ENCODE results near the gene C1orf167. TPM values are rescaled to one million over a fixed set of nuclear protein-coding genes. Genes with fewer than 3 reads are reported as not detected.

The C1orf167 gene
- polyA plus RNA-seq, 3 donors = 0.05 TPM; not detected in 2

DNA sequence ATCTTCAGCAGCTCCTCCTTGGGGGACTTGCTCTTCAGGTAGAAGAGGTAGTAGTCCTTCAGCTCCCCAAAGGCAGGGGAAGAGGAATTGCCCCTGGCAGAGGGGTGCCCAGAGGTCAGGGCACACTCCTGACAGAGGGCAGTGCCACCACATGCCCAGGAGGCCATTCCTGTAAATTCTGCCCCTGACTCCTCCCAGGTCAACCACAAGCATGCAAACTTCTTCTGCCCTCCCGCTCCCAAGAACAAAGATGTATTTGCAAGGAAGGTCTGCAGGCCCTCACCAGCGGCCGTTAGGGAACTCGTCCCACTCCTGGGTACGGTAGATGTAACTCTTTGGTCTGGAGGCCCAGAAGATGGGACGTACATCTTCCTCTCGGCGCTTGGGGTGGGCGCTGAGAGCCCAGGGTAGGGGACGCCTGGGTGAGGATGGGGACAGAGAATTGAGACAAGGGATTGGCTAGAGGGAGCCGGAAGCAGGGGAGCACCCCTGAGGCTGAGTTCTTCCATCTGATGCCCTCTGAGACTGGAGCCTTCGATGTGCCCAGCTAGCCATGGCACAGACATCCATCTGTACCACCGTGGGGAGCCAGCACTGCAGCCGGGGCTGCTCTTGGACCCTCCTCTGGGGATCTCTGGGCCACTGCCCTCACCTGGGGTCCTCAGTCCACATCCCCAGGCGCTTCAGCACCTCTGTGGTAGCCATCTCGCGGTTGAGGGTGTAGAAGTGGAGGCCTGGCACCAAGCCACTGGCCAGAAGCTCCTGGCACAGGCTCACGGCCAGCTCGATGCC, 32.6 kb downstream of the C1orf167 start:
- no peak overlapping the region for H3K4me3 ChIP-seq (replicated peaks in 1 of 3; ENCODE audit: low read depth in 2 of 3, low read length in 3 of 3)
- no peaks in the 10 kb centered on the region for H3K9me3 ChIP-seq (replicated peaks in 1 of 2; ENCODE audit: control insufficient read depth in 1 of 2, insufficient read depth in 1 of 2, low read length in 2 of 2)
- no peak overlapping the region for H3K4me2 ChIP-seq (replicated peaks; ENCODE audit: extremely low read depth, low read length, poor library complexity, severe bottlenecking)
- H3K27ac ChIP-seq (ENCODE audit: low read depth in 1 of 2, low read length in 2 of 2) = peak overlapping the region in 1 of 2 donors; percentile 35
- H3K36me3 ChIP-seq (replicated peaks in 1 of 2; ENCODE audit: control insufficient read depth in 1 of 2, insufficient read depth in 2 of 2, low read length in 2 of 2) = peaks cover 65 to 88% of the 10 kb centered on the region in 2 donors
- Mint-ChIP-seq H3K36me3 (peaks cover 78 to 95% of the 10 kb centered on the region in 2 donors), H3K4me3 (no peak overlapping the region), H3K9me3 (no peaks in the 10 kb centered on the region), H3K27me3 (ENCODE audit: low read depth in 3 of 3) (no peaks in the 10 kb centered on the region), H3K4me1 (peaks cover 30% of the 10 kb centered on the region), H3K27ac (peak overlapping the region in 4 of 7 donors; percentile 50 to 85 (median 69))
- peaks cover 30 to 31% of the 10 kb centered on the region in 2 donors for H3K4me1 ChIP-seq (ENCODE audit: control insufficient read depth in 1 of 2, insufficient read depth in 2 of 2, low read length in 2 of 2)
- no peaks in the 10 kb centered on the region for H3K79me2 ChIP-seq (ENCODE audit: insufficient read depth, low read length)
- H3K27me3 ChIP-seq (ENCODE audit: control insufficient read depth in 2 of 2, insufficient read depth in 2 of 2, low read length in 2 of 2) = no peaks in the 10 kb centered on the region
- peaks cover 3% of the 10 kb centered on the region for H4K20me1 ChIP-seq (ENCODE audit: insufficient read depth, low read length)
- no peak for DNase-seq
- intact Hi-C loops (cut with micrococcal nuclease) = loop anchor here in 1 of 2 donors (10.0 kb wide), 1 partner anchor 60 kb away; the partner anchor contains the start of gene AGTRAP
- TF ChIP-seq, protein P1, sequence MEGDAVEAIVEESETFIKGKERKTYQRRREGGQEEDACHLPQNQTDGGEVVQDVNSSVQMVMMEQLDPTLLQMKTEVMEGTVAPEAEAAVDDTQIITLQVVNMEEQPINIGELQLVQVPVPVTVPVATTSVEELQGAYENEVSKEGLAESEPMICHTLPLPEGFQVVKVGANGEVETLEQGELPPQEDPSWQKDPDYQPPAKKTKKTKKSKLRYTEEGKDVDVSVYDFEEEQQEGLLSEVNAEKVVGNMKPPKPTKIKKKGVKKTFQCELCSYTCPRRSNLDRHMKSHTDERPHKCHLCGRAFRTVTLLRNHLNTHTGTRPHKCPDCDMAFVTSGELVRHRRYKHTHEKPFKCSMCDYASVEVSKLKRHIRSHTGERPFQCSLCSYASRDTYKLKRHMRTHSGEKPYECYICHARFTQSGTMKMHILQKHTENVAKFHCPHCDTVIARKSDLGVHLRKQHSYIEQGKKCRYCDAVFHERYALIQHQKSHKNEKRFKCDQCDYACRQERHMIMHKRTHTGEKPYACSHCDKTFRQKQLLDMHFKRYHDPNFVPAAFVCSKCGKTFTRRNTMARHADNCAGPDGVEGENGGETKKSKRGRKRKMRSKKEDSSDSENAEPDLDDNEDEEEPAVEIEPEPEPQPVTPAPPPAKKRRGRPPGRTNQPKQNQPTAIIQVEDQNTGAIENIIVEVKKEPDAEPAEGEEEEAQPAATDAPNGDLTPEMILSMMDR (IDR thresholded peaks at IDR 0.05) = no peak
- 91% methylated on average over 17 of the region's 19 CpGs for WGBS (ENCODE audit: insufficient coverage)
- H3K9ac ChIP-seq (ENCODE audit: insufficient read depth, low read length, poor library complexity, severe bottlenecking) = no peak overlapping the region
- H2AFZ ChIP-seq (ENCODE audit: insufficient read depth, low read depth, low read length, poor library complexity, severe bottlenecking) = no peak overlapping the region

- DNase-seq = no peak
- intact Hi-C loops (cut with micrococcal nuclease) = loop anchor here in 1 of 2 donors (10.0 kb wide), 1 partner anchor 61 kb away; the partner anchor contains the start of gene AGTRAP
Observed at GRCh38 chr1:11795238-11795890, 33.4 kb downstream of the C1orf167 start.

More at GRCh38 chr1:11795238-11795890, 33.4 kb downstream of the C1orf167 start:
- Mint-ChIP-seq H3K27me3 (ENCODE audit: low read depth in 3 of 3) (peaks cover 0 to 2% (median 0%) of the 10 kb centered on the region in 3 donors), H3K36me3 (peaks cover 78 to 95% of the 10 kb centered on the region in 2 donors), H3K27ac (peak overlapping the region in 4 of 7 donors; percentile 20 to 63 (median 48)), H3K4me3 (no peak overlapping the region), H3K9me3 (no peaks in the 10 kb centered on the region), H3K4me1 (peaks cover 25% of the 10 kb centered on the region)
- Histone ChIP-seq H3K36me3 (replicated peaks in 1 of 2; ENCODE audit: control insufficient read depth in 1 of 2, insufficient read depth in 2 of 2, low read length in 2 of 2) (peaks cover 67 to 88% of the 10 kb centered on the region in 2 donors), H3K9ac (ENCODE audit: insufficient read depth, low read length, poor library complexity, severe bottlenecking) (no peak overlapping the region), H3K9me3 (replicated peaks in 1 of 2; ENCODE audit: control insufficient read depth in 1 of 2, insufficient read depth in 1 of 2, low read length in 2 of 2) (no peaks in the 10 kb centered on the region), H2AFZ (ENCODE audit: insufficient read depth, low read depth, low read length, poor library complexity, severe bottlenecking) (no peak overlapping the region), H4K20me1 (ENCODE audit: insufficient read depth, low read length) (peaks cover 8% of the 10 kb centered on the region), H3K4me1 (ENCODE audit: control insufficient read depth in 1 of 2, insufficient read depth in 2 of 2, low read length in 2 of 2) (peaks cover 22 to 24% of the 10 kb centered on the region in 2 donors), H3K79me2 (ENCODE audit: insufficient read depth, low read length) (peaks cover under 1% of the 10 kb centered on the region), H3K4me3 (replicated peaks in 1 of 3; ENCODE audit: low read depth in 2 of 3, low read length in 3 of 3) (no peak overlapping the region), H3K27ac (ENCODE audit: low read depth in 1 of 2, low read length in 2 of 2) (no peak overlapping the region), H3K4me2 (replicated peaks; ENCODE audit: extremely low read depth, low read length, poor library complexity, severe bottlenecking) (no peak overlapping the region), H3K27me3 (ENCODE audit: control insufficient read depth in 2 of 2, insufficient read depth in 2 of 2, low read length in 2 of 2) (no peaks in the 10 kb centered on the region)
- 93% methylated on average over 11 of the region's 14 CpGs for WGBS (ENCODE audit: insufficient coverage)
- TF ChIP-seq, protein P1 (IDR thresholded peaks at IDR 0.05) = no peak

Data from CD14-positive monocyte (primary cell).